ENCODE data around the gene GPX1. TPM values are rescaled to one million over a fixed set of nuclear protein-coding genes. Genes with fewer than 3 reads are reported as not detected.
"Not testable (repeated sequence)": the region's sequence is repeated elsewhere in the genome, so short reads cannot be mapped to it uniquely, and the experiment has no call there.

The GPX1 gene
- total and polyA plus RNA-seq, 4 donors = 106 to 879 (median 515) TPM

DNA sequence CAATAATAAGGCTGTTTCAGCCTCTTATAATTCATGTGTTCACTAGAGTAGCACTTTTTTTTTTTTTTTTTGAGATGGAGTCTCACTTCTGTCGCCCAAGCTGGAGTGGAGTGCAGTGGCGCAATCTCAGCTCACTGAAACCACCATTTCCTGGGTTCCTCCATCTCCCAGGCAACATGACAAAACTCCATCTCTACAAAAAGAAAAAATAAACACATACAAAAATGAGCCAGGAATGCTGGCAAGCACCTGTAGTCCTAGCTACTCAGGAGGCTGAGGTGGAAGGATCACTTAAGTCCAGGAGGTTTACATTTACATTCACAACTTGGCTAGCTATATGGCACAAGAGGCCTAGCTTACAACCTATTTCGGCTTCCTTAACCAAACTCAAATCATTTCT, 25.1 kb downstream of the GPX1 start:
- H3K9me3 ChIP-seq (ENCODE audit: control insufficient read depth in 4 of 4, insufficient read depth in 3 of 4, low read length in 3 of 4) = no peaks in the 10 kb centered on the region
- 27 to 49% methylated on average over 3 of the region's 3 CpGs for WGBS, 2 donors
- DNase-seq (no peak), ATAC-seq (ENCODE audit: insufficient read depth, low FRiP score) (peak; percentile 68)
- H3K27ac ChIP-seq (ENCODE audit: low read depth in 1 of 2, low read length in 1 of 2) = peak overlapping the region in 1 of 2 donors; percentile 18
- H3K4me1 ChIP-seq (ENCODE audit: control insufficient read depth in 5 of 5, insufficient read depth in 5 of 5, low read length in 5 of 5) = no peaks in the 10 kb centered on the region
- H3K9ac ChIP-seq (ENCODE audit: insufficient read depth in 1 of 2, low read length in 2 of 2) = no peak overlapping the region
- TF ChIP-seq, protein P1, sequence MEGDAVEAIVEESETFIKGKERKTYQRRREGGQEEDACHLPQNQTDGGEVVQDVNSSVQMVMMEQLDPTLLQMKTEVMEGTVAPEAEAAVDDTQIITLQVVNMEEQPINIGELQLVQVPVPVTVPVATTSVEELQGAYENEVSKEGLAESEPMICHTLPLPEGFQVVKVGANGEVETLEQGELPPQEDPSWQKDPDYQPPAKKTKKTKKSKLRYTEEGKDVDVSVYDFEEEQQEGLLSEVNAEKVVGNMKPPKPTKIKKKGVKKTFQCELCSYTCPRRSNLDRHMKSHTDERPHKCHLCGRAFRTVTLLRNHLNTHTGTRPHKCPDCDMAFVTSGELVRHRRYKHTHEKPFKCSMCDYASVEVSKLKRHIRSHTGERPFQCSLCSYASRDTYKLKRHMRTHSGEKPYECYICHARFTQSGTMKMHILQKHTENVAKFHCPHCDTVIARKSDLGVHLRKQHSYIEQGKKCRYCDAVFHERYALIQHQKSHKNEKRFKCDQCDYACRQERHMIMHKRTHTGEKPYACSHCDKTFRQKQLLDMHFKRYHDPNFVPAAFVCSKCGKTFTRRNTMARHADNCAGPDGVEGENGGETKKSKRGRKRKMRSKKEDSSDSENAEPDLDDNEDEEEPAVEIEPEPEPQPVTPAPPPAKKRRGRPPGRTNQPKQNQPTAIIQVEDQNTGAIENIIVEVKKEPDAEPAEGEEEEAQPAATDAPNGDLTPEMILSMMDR (IDR thresholded peaks at IDR 0.05; ENCODE audit: control extremely low read depth, extremely low read depth) = no peak
- H3K36me3 ChIP-seq (ENCODE audit: control insufficient read depth in 4 of 4, insufficient read depth in 4 of 4, low read length in 4 of 4) = peaks cover 17 to 30% (median 21%) of the 10 kb centered on the region in 4 donors
- H3K27me3 ChIP-seq (ENCODE audit: control insufficient read depth in 3 of 3, insufficient read depth in 3 of 3, low read length in 2 of 3) = no peaks in the 10 kb centered on the region
- H3K4me3 ChIP-seq = no peak overlapping the region

DNA sequence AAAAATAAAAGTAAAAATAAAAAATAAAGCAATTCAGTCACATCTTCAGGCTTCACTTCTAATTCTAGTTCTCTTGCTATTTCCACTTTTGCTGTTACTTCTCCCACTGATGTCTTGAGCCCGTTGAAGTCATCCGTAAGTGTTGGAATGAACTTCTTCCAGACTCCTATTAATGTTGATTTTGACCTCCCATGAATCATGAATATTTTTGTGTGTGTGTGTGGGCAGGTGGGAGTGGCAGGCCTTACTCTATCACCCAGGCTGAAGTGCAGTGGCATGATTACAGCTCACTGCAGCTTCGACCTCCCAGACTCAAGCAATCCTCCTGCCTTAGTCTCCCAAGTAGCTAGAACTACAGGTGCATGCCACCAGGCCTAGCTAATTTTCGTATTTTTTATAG, 29.0 kb downstream of the GPX1 start:
- no peaks in the 10 kb centered on the region for H3K27me3 ChIP-seq (ENCODE audit: control insufficient read depth in 3 of 3, insufficient read depth in 3 of 3, low read length in 2 of 3)
- H3K9ac ChIP-seq (ENCODE audit: insufficient read depth in 1 of 2, low read length in 2 of 2) = no peak overlapping the region
- TF ChIP-seq, protein P1 (IDR thresholded peaks at IDR 0.05; ENCODE audit: control extremely low read depth, extremely low read depth) = no peak
- no peak overlapping the region for H3K27ac ChIP-seq (ENCODE audit: low read depth in 1 of 2, low read length in 1 of 2)
- H3K9me3 ChIP-seq (ENCODE audit: control insufficient read depth in 4 of 4, insufficient read depth in 3 of 4, low read length in 3 of 4) = no peaks in the 10 kb centered on the region
- 90 to 95% methylated on average over 4 of the region's 4 CpGs for WGBS, 2 donors
- DNase-seq = no peak
- no peaks in the 10 kb centered on the region for H3K4me1 ChIP-seq (ENCODE audit: control insufficient read depth in 5 of 5, insufficient read depth in 5 of 5, low read length in 5 of 5)
- ATAC-seq (ENCODE audit: insufficient read depth, low FRiP score) = no peak
- peaks cover 20 to 42% (median 29%) of the 10 kb centered on the region in 4 donors for H3K36me3 ChIP-seq (ENCODE audit: control insufficient read depth in 4 of 4, insufficient read depth in 4 of 4, low read length in 4 of 4)
- H3K4me3 ChIP-seq = no peak overlapping the region

DNA sequence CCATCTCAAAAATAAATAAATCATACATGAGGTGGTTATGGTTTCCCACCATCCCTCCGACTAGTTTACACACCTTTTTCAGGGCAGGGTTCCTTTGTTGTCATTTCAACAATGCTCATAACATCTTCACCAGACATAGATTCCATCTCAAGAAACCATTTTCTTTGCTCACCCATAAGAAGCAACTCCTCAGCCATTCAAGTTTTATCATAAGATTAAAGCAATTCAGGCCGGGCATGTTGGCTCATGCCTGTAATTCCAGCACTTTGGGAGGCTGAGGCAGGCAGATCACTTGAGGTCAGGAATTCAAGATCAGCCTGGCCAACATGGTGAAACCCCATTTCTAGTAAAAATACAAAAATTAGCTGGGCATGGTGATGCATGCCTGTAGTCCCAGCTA, 29.8 kb downstream of the GPX1 start:
- not testable (repeated sequence) for DNase-seq; H3K4me1 ChIP-seq (ENCODE audit: control insufficient read depth in 5 of 5, insufficient read depth in 5 of 5, low read length in 5 of 5); H3K27ac ChIP-seq (ENCODE audit: low read depth in 1 of 2, low read length in 1 of 2); ATAC-seq (ENCODE audit: insufficient read depth, low FRiP score); H3K4me3 ChIP-seq; H3K27me3 ChIP-seq (ENCODE audit: control insufficient read depth in 3 of 3, insufficient read depth in 3 of 3, low read length in 2 of 3); H3K9me3 ChIP-seq (ENCODE audit: control insufficient read depth in 4 of 4, insufficient read depth in 3 of 4, low read length in 3 of 4); H3K9ac ChIP-seq (ENCODE audit: insufficient read depth in 1 of 2, low read length in 2 of 2)
- WGBS, 2 donors = 87 to 89% methylated on average over 2 of the region's 2 CpGs
- peaks cover 19 to 48% (median 33%) of the 10 kb centered on the region in 4 donors for H3K36me3 ChIP-seq (ENCODE audit: control insufficient read depth in 4 of 4, insufficient read depth in 4 of 4, low read length in 4 of 4)

DNA sequence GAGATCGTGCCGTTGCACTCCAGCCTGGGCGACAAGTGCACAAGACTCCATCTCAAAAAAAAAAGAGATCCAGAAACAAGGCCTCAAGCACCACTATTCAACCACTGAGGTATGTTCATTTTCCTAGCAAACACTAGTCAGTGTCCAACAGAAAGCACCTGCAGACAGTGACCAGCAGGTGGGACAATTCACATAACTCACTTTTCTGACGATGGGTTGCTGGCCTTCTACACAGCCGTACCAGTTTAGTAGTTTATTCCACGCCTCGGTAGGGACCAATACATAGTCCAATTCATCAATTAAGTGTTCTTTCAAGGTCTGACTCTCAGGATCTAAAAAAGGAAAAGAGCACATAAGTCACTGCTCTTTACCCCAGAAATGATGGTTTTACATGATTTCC, 30.7 kb downstream of the GPX1 start:
- ATAC-seq (ENCODE audit: insufficient read depth, low FRiP score) (no peak), DNase-seq (no peak)
- Histone ChIP-seq H3K4me3 (no peak overlapping the region), H3K9me3 (ENCODE audit: control insufficient read depth in 4 of 4, insufficient read depth in 3 of 4, low read length in 3 of 4) (no peaks in the 10 kb centered on the region), H3K9ac (ENCODE audit: insufficient read depth in 1 of 2, low read length in 2 of 2) (no peak overlapping the region), H3K4me1 (ENCODE audit: control insufficient read depth in 5 of 5, insufficient read depth in 5 of 5, low read length in 5 of 5) (no peaks in the 10 kb centered on the region), H3K36me3 (ENCODE audit: control insufficient read depth in 4 of 4, insufficient read depth in 4 of 4, low read length in 4 of 4) (peaks cover 19 to 51% (median 34%) of the 10 kb centered on the region in 4 donors), H3K27ac (ENCODE audit: low read depth in 1 of 2, low read length in 1 of 2) (no peak overlapping the region), H3K27me3 (ENCODE audit: control insufficient read depth in 3 of 3, insufficient read depth in 3 of 3, low read length in 2 of 3) (no peaks in the 10 kb centered on the region)
- TF ChIP-seq, protein P1 (IDR thresholded peaks at IDR 0.05; ENCODE audit: control extremely low read depth, extremely low read depth) = no peak
- WGBS, 2 donors = 83 to 85% methylated on average over 7 of the region's 7 CpGs
